Cardiac muscle cell (in vitro differentiated cells and primary cell): ENCODE results near the gene AGPAT3. TPM values are rescaled to one million over a fixed set of nuclear protein-coding genes. Genes with fewer than 3 reads are reported as not detected.

Experiments
- DNase-seq, 2 donors: peaks; one replicate each; pipeline versions ENCODE4 v3.0.0 to v3.0.0-alpha.2; 2010 to 2017; ENCODE audit warnings: low read depth in 1 of 2, low spot score in 1 of 2
- H3K27ac ChIP-seq: fragments of 200-600 bp; sonication (generic); 2 replicates; pipeline ENCODE4 v1.5.1; 2016
- H3K27me3 ChIP-seq: fragments of 200-600 bp; sonication (generic); 2 replicates; pipeline ENCODE4 v1.6.0; 2016; ENCODE audit warnings: control low read depth
- H3K36me3 ChIP-seq: fragments of 200-600 bp; sonication (generic); 2 replicates; pipeline ENCODE4 v1.5.1; 2016; ENCODE audit warnings: control low read depth
- H3K4me1 ChIP-seq: fragments of 200-600 bp; sonication (generic); 2 replicates; pipeline ENCODE4 v1.8.1; 2017; ENCODE audit warnings: low read depth, mild to moderate bottlenecking, mixed run types
- H3K4me3 ChIP-seq: fragments of 200-600 bp; sonication (generic); 2 replicates; pipeline ENCODE4 v1.5.1; 2016; ENCODE audit warnings: mild to moderate bottlenecking
- H3K9me3 ChIP-seq: fragments of 200-600 bp; sonication (generic); 2 replicates; pipeline ENCODE4 v1.5.1; 2017; ENCODE audit warnings: low read depth, mild to moderate bottlenecking, control low read depth
- polyA plus RNA-seq: library from polyadenylated mRNA; unstranded; fragments of >200 nt; fragmentation: Nextera tagmentation; extraction: Ambion mirVana; gene quantifications from 2 replicates; pipeline ENCODE4 v1.2.1, GENCODE V29; 2016
- total RNA-seq: library from RNA; depleted of rRNA; stranded (reverse); fragments of >200 nt; gene quantifications from 2 replicates; pipeline ENCODE4 v1.2.3, GENCODE V29; 2016
- TF ChIP-seq, protein P1 (sequence below): IDR thresholded peaks from 2 replicates; pipeline ENCODE4 v1.5.1; 2012; ENCODE audit warnings: low read depth, mild to moderate bottlenecking, low read length

Gene AGPAT3
- total and polyA plus RNA-seq, 2 experiments from 2014 or later = 12.4 to 23.6 TPM

DNA sequence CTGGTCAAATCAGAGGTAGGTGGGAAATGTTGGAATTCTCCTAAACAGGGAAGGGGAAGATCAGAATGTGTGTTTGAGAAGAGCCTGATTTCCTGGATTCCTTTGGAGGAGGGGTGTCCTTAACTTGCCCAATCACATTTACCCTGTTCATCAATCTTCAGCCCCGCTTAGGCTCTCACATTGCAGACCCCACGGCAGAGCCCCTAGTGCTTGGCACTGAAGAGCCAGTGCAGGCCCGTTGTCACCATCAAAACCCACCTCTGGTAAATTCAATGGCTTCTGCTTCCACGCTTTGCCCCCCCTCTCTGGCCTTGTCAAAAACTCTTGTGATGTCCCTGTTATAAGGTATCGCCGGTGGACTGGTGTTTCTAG lies 2.3 kb downstream of the AGPAT3 start:
- peaks cover 2% of the 10 kb centered on the region for H3K4me1 ChIP-seq
- H3K27ac ChIP-seq = no peak overlapping the region
- H3K4me3 ChIP-seq = no peak overlapping the region
- DNase-seq = no peak
- no peaks in the 10 kb centered on the region for H3K9me3 ChIP-seq
- H3K27me3 ChIP-seq = peaks cover 8% of the 10 kb centered on the region
- TF ChIP-seq, protein P1, sequence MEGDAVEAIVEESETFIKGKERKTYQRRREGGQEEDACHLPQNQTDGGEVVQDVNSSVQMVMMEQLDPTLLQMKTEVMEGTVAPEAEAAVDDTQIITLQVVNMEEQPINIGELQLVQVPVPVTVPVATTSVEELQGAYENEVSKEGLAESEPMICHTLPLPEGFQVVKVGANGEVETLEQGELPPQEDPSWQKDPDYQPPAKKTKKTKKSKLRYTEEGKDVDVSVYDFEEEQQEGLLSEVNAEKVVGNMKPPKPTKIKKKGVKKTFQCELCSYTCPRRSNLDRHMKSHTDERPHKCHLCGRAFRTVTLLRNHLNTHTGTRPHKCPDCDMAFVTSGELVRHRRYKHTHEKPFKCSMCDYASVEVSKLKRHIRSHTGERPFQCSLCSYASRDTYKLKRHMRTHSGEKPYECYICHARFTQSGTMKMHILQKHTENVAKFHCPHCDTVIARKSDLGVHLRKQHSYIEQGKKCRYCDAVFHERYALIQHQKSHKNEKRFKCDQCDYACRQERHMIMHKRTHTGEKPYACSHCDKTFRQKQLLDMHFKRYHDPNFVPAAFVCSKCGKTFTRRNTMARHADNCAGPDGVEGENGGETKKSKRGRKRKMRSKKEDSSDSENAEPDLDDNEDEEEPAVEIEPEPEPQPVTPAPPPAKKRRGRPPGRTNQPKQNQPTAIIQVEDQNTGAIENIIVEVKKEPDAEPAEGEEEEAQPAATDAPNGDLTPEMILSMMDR = no peak
- no peaks in the 10 kb centered on the region for H3K36me3 ChIP-seq

DNA sequence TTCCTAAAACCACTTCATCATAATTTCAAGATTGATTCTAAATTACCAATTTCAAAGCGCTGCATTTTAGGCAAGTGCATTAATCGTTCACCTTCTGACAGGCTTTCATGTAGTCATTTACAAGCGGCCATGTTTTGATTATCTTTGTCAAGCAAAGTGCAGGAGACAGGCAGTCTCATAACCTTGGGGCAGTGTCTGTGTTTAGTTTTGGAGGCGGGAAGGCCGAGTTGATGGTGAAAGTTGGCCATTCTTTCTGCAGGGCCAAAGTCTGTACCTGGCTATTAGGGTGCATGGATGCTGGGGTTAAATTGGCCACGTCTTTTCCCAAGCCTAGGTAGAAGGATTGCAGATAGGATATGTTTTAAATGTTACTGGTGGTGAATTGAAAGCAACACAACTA lies 2.9 kb downstream of the AGPAT3 start:
- Histone ChIP-seq H3K27me3 (peaks cover 8% of the 10 kb centered on the region), H3K4me3 (no peak overlapping the region), H3K27ac (no peak overlapping the region), H3K9me3 (no peaks in the 10 kb centered on the region), H3K4me1 (peaks cover 2% of the 10 kb centered on the region), H3K36me3 (no peaks in the 10 kb centered on the region)
- TF ChIP-seq, protein P1 = no peak
- DNase-seq = no peak

DNA sequence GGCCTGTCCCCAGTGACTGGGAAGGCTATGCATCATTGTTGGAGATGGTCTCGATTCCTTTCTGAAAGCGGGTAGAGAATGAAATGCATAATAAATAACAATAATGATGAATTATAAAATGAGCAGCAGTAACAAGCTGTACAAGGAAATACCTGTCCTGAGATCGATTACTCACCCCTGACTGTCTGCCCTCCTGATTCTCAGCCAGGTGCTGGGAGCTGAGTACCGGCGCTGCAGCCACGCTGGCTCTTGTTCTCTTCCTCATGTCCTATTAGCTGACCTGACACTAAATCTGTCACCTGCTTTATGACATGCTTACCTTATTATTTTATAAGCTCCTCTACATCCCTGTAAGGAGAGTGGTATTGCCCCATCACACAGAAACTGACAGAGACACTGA lies 3.4 kb downstream of the AGPAT3 start:
- H3K4me1 ChIP-seq = peaks cover 2% of the 10 kb centered on the region
- H3K27ac ChIP-seq = no peak overlapping the region

DNA sequence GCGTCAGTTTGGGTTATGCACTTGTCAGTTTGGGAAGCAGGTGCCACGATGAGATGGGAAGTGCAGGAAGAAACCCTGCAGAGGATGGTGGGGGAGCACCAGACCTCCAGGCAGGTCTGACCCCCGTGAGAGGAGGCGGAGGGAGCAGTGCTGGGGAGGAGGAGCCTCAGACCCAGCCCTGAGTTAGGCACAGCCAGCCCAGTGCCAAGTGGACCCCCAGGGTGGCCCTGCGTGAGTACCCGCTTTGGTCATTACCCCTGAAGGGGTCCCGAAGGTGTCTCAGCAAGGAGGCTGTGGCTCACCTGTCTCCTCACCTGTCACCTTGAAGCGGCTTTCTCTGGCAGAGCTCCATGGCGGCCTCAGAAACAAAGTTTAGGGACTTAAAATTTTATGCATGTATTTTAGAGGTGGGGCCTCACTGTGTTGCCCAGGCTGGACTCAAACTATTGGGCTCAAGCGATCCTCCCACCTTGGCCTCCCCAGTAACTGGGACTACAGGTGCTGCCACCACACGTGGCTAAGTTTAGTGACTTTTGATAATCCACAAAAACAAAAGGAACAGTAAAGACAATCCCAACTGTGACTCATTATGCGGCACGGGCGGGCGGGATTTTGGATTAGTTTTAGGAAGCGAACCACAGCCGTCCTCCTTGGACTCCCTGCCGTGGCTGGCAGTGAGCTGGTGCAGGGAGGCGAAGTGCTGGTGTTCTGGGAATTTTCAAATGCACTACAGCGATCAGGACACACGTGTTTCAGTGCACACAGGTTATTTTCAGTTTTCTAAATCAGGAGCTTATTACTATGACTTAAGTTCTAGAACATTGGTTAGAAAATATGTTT lies 4.7 kb downstream of the AGPAT3 start:
- H3K4me3 ChIP-seq = no peak overlapping the region
- H3K4me1 ChIP-seq = peaks cover 2% of the 10 kb centered on the region
- no peaks in the 10 kb centered on the region for H3K27me3 ChIP-seq
- no peak overlapping the region for H3K27ac ChIP-seq
- no peaks in the 10 kb centered on the region for H3K36me3 ChIP-seq
- TF ChIP-seq, protein P1 = no peak
- no peak for DNase-seq
- H3K9me3 ChIP-seq = no peaks in the 10 kb centered on the region

More for the DNA sequence above, 3.4 kb downstream of the AGPAT3 start:
- no peaks in the 10 kb centered on the region for H3K9me3 ChIP-seq
- H3K4me3 ChIP-seq = no peak overlapping the region
- H3K27me3 ChIP-seq = peaks cover 3% of the 10 kb centered on the region
- no peaks in the 10 kb centered on the region for H3K36me3 ChIP-seq
- DNase-seq = no peak
- TF ChIP-seq, protein P1 = no peak

DNA sequence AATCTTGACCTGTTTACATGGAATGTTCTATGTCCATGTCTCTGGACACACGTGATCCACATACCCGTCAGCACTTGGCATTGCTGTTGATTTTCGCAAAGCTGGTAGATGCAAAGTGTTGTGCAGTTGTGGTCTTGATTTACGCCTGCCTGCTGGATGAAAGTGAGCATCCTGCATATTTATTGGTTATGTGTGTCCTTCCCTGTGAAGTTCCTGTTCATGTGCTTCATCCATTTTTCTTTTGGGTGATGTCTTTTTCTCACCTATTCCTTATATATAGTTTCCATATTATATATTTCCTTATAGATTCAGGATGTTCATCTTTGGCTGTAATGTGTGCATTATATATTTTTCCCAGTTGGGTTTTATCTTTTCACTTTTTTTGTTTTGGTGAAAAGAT lies 6.5 kb downstream of the AGPAT3 start:
- Histone ChIP-seq H3K27me3 (no peaks in the 10 kb centered on the region), H3K36me3 (no peaks in the 10 kb centered on the region), H3K27ac (no peak overlapping the region), H3K9me3 (no peaks in the 10 kb centered on the region), H3K4me3 (no peak overlapping the region), H3K4me1 (peaks cover 2% of the 10 kb centered on the region)
- TF ChIP-seq, protein P1 = no peak
- no peak for DNase-seq
